ENCODE data around the gene SKAP2. TPM values are rescaled to one million over a fixed set of nuclear protein-coding genes. Genes with fewer than 3 reads are reported as not detected.

Gene SKAP2
- total and polyA plus RNA-seq, 12 donors: 7.3 to 123 (median 50.1) TPM

GRCh38 chr7:26629696-26630095 is 234.7 kb downstream of the SKAP2 start:
- DNase-seq: no peak
- 71 to 78% (median 73%) methylated on average over 3 of the region's 3 CpGs for WGBS, 4 donors
- H3K27ac ChIP-seq: no peak overlapping the region

GRCh38 chr7:26627891-26628341 is 236.5 kb downstream of the SKAP2 start:
- TF ChIP-seq, protein P1, sequence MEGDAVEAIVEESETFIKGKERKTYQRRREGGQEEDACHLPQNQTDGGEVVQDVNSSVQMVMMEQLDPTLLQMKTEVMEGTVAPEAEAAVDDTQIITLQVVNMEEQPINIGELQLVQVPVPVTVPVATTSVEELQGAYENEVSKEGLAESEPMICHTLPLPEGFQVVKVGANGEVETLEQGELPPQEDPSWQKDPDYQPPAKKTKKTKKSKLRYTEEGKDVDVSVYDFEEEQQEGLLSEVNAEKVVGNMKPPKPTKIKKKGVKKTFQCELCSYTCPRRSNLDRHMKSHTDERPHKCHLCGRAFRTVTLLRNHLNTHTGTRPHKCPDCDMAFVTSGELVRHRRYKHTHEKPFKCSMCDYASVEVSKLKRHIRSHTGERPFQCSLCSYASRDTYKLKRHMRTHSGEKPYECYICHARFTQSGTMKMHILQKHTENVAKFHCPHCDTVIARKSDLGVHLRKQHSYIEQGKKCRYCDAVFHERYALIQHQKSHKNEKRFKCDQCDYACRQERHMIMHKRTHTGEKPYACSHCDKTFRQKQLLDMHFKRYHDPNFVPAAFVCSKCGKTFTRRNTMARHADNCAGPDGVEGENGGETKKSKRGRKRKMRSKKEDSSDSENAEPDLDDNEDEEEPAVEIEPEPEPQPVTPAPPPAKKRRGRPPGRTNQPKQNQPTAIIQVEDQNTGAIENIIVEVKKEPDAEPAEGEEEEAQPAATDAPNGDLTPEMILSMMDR (IDR thresholded peaks at IDR 0.05): no peak
- TF ChIP-seq POLR2A (IDR thresholded peaks at IDR 0.05): no peak
- Histone ChIP-seq H3K27me3 (no peaks in the 10 kb centered on the region), H3K4me3 (no peak overlapping the region), H3K36me3 (replicated peaks in 1 of 2) (no peaks in the 10 kb centered on the region), H3K27ac (no peak overlapping the region), H3K4me1 (replicated peaks in 1 of 2) (no peaks in the 10 kb centered on the region), H3K9me3 (replicated peaks in 1 of 3) (no peaks in the 10 kb centered on the region)
- intact Hi-C loops (cut with DNase I): no loop called here
- WGBS, 4 donors: 70 to 84% (median 80%) methylated on average over 7 to 11 of the region's 11 CpGs
- no peak for DNase-seq

More at GRCh38 chr7:26629696-26630095, 234.7 kb downstream of the SKAP2 start:
- Histone ChIP-seq H3K4me3 (no peak overlapping the region), H3K27me3 (peaks cover 4% of the 10 kb centered on the region), H3K9me3 (replicated peaks in 1 of 3) (no peaks in the 10 kb centered on the region), H3K4me1 (replicated peaks in 1 of 2) (no peaks in the 10 kb centered on the region), H3K36me3 (replicated peaks in 1 of 2) (no peaks in the 10 kb centered on the region)
- TF ChIP-seq, protein P1 (IDR thresholded peaks at IDR 0.05): no peak
- no peak for TF ChIP-seq POLR2A (IDR thresholded peaks at IDR 0.05)
- intact Hi-C loops (cut with DNase I): no loop called here

- no peak for DNase-seq
- intact Hi-C loops (cut with DNase I): no loop called here
- 90 to 95% (median 92%) methylated on average over 7 to 10 of the region's 10 CpGs for WGBS, 4 donors
These were observed 237.2 kb downstream of the SKAP2 start for GRCh38 chr7:26627221-26627620.

DNA sequence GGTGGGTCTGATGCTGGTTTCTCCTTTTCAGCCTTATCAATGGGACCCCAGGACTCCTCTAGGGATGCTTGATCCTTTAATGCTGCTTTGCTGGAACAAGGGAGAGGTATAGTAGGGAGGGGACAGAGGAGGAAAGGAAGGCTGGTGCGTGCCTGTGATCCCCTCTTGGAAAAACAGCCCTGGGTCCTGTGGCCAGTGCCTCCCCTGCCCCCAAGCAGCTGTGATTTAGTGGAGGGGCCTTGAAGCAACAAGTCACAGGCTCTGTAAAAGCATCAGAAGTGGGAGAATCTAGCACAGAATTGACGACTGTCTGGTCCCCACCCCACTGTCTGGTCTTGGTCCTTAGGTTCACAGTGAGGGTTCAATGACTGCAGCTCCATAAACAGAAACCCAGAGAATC is 237.7 kb downstream of the SKAP2 start:
- Histone ChIP-seq H3K4me3 (no peak overlapping the region), H3K4me1 (replicated peaks in 1 of 2) (no peaks in the 10 kb centered on the region), H3K36me3 (replicated peaks in 1 of 2) (no peaks in the 10 kb centered on the region), H3K27me3 (no peaks in the 10 kb centered on the region), H3K27ac (no peak overlapping the region), H3K9me3 (replicated peaks in 1 of 3) (no peaks in the 10 kb centered on the region)
- no peak for TF ChIP-seq POLR2A (IDR thresholded peaks at IDR 0.05)
- TF ChIP-seq, protein P1 (IDR thresholded peaks at IDR 0.05): no peak
- 71 to 81% (median 79%) methylated on average over 2 of the region's 2 CpGs for whole genome bisulfite sequencing, 4 donors
- no peak for DNase-seq
- intact Hi-C loops (cut with DNase I): no loop called here

More at GRCh38 chr7:26627221-26627620, 237.2 kb downstream of the SKAP2 start:
- H3K4me3 ChIP-seq: no peak overlapping the region
- no peaks in the 10 kb centered on the region for H3K9me3 ChIP-seq (replicated peaks in 1 of 3)
- H3K36me3 ChIP-seq (replicated peaks in 1 of 2): no peaks in the 10 kb centered on the region
- TF ChIP-seq, protein P1 (IDR thresholded peaks at IDR 0.05): no peak
- TF ChIP-seq POLR2A (IDR thresholded peaks at IDR 0.05): no peak
- H3K27me3 ChIP-seq: no peaks in the 10 kb centered on the region
- no peak overlapping the region for H3K27ac ChIP-seq
- H3K4me1 ChIP-seq (replicated peaks in 1 of 2): no peaks in the 10 kb centered on the region

All from adrenal gland (tissue), 12 donors.